ENCODE data around the gene PAGE4. TPM values are rescaled to one million over a fixed set of nuclear protein-coding genes. Genes with fewer than 3 reads are reported as not detected.

PAGE4 gene, protein sequence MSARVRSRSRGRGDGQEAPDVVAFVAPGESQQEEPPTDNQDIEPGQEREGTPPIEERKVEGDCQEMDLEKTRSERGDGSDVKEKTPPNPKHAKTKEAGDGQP
- total RNA-seq (2022) (not detected in 2 replicates), Bru-seq, nascent RNA (not detected), BruChase-seq, experiment 1, labeled RNA remaining after a 6-hour chase (not detected), BruChase-seq, experiment 2, labeled RNA remaining after a 2-hour chase (percentile 12 among the genes with signal in this experiment)
- long read RNA-seq, result 0 reads

DNA sequence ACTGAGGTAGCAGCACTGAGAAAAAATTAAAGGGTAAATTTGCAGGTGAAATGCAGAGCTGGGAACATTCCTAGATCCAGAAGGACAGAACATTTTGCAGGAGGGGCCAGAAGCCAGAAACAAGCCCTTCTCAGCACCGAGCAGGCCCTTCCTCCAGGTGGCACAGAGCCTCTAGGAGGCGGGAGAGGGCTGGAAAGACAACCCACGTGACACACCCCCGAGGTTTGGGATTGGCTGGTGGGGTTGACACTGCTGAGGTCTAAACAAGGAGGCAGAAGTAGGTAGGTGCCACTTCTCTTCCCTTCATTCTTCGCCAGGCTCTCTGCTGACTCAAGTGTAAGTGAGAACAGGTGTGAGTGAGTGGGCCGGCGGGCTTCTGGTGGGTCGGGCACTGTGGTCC is at the start of gene PAGE4:
Gene PAGE4 (plus strand): TSS at position 288 of the 400 bp plus-strand sequence. CDS start 1,126 bp downstream, outside the sequence.
- no peaks in the 10 kb centered on the region for H3K4me1 Mint-ChIP-seq (ENCODE audit: insufficient read depth, unreplicated experiment)
- H3K27ac Mint-ChIP-seq (ENCODE audit: low read depth, unreplicated experiment), result no peak within 1 kb of the TSS
- DNase-seq (ENCODE audit: unreplicated experiment), result no peak
- H3K36me3 Mint-ChIP-seq (ENCODE audit: insufficient read depth, unreplicated experiment), result no peaks in the 10 kb centered on the region
- CTCF ChIA-PET, result interaction anchor here (2.3 kb wide), 1 partner anchor 9 kb away, joined by 14 read pairs; no protein-coding TSS in a partner anchor
- H3K9me3 Mint-ChIP-seq (ENCODE audit: unreplicated experiment), result no peaks in the 10 kb centered on the region
- intact Hi-C loops (cut with micrococcal nuclease), result no loop called here
- no peak for TF ChIP-seq CTCF (IDR thresholded peaks at IDR 0.05; ENCODE audit: unreplicated experiment)
- POLR2A ChIA-PET, result interaction anchor here (0.7 kb wide), 1 partner anchor 36 kb away, joined by 3 read pairs; no protein-coding TSS in a partner anchor
- peaks cover 74% of the 10 kb centered on the region for H3K27me3 Mint-ChIP-seq (ENCODE audit: insufficient read depth, unreplicated experiment)
- no peak within 1 kb of the TSS for H3K4me3 Mint-ChIP-seq (ENCODE audit: unreplicated experiment)
- no TSS peak for BruUV-seq (replicated peaks)

DNA sequence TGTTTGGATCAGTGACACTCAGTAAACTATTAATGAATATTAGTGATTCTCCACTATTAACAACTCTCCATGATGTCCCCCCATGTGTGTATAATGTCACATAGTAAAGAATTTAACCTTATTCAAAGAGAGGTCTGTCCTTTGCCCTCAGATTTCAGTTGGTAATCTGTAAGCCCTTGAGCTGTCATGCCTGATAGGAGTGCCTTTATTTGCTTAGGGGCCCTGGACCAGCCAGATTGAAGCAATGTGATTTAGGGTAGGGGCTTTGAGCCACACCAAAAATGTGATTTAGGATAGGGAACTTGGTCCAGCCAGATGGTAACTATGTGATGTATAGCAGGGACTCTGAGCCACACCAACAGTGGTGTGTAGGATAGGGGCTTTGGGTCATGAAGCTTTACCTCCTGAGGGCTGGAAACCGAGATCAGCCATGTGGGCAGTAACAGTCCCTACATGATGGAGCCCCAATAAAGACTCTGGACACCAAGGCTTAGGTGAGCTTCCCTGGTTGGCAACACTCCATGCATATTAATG is 44.3 kb upstream of the PAGE4 start:
- POLR2A ChIA-PET, result no interaction called here
- Mint-ChIP-seq H3K27me3 (ENCODE audit: insufficient read depth, unreplicated experiment) (no peaks in the 10 kb centered on the region), H3K27ac (ENCODE audit: low read depth, unreplicated experiment) (no peak overlapping the region), H3K4me1 (ENCODE audit: insufficient read depth, unreplicated experiment) (no peaks in the 10 kb centered on the region), H3K9me3 (ENCODE audit: unreplicated experiment) (no peaks in the 10 kb centered on the region), H3K36me3 (ENCODE audit: insufficient read depth, unreplicated experiment) (no peaks in the 10 kb centered on the region), H3K4me3 (ENCODE audit: unreplicated experiment) (no peak overlapping the region)
- TF ChIP-seq CTCF (IDR thresholded peaks at IDR 0.05; ENCODE audit: unreplicated experiment), result no peak
- BruUV-seq (replicated peaks), result no TSS peak
- intact Hi-C loops (cut with micrococcal nuclease), result no loop called here
- DNase-seq (ENCODE audit: unreplicated experiment), result no peak
- CTCF ChIA-PET, result no interaction called here

- DNase-seq (ENCODE audit: unreplicated experiment), result no peak
- no TSS peak for BruUV-seq (replicated peaks)
- intact Hi-C loops (cut with micrococcal nuclease), result no loop called here
- ChIA-PET CTCF (no interaction called here), POLR2A (interaction anchor here (0.5 kb wide), 1 partner anchor 37 kb away, joined by 3 read pairs; the partner anchor contains the start of gene PAGE4)
- no peaks in the 10 kb centered on the region for H3K4me1 Mint-ChIP-seq (ENCODE audit: insufficient read depth, unreplicated experiment)
- H3K27ac Mint-ChIP-seq (ENCODE audit: low read depth, unreplicated experiment), result no peak overlapping the region
- H3K9me3 Mint-ChIP-seq (ENCODE audit: unreplicated experiment), result no peaks in the 10 kb centered on the region
- H3K27me3 Mint-ChIP-seq (ENCODE audit: insufficient read depth, unreplicated experiment), result no peaks in the 10 kb centered on the region
- no peaks in the 10 kb centered on the region for H3K36me3 Mint-ChIP-seq (ENCODE audit: insufficient read depth, unreplicated experiment)
- no peak for TF ChIP-seq CTCF (IDR thresholded peaks at IDR 0.05; ENCODE audit: unreplicated experiment)
- H3K4me3 Mint-ChIP-seq (ENCODE audit: unreplicated experiment), result no peak overlapping the region
Measured at GRCh38 chrX:49792376-49792775, 36.7 kb upstream of the PAGE4 start.

GRCh38 chrX:49793686-49794085 is 35.4 kb upstream of the PAGE4 start:
- H3K27ac Mint-ChIP-seq (ENCODE audit: low read depth, unreplicated experiment), result no peak overlapping the region
- no peaks in the 10 kb centered on the region for H3K4me1 Mint-ChIP-seq (ENCODE audit: insufficient read depth, unreplicated experiment)
- H3K36me3 Mint-ChIP-seq (ENCODE audit: insufficient read depth, unreplicated experiment), result no peaks in the 10 kb centered on the region
- no peak for DNase-seq (ENCODE audit: unreplicated experiment)
- no peak overlapping the region for H3K4me3 Mint-ChIP-seq (ENCODE audit: unreplicated experiment)
- H3K27me3 Mint-ChIP-seq (ENCODE audit: insufficient read depth, unreplicated experiment), result no peaks in the 10 kb centered on the region
- ChIA-PET POLR2A (no interaction called here), CTCF (interaction anchor here (0.6 to 0.7 kb wide), 2 partner anchors 509 to 603 kb away, joined by 3 to 4 read pairs; no protein-coding TSS in a partner anchor)
- intact Hi-C loops (cut with micrococcal nuclease), result no loop called here
- TF ChIP-seq CTCF (IDR thresholded peaks at IDR 0.05; ENCODE audit: unreplicated experiment), result no peak
- no peaks in the 10 kb centered on the region for H3K9me3 Mint-ChIP-seq (ENCODE audit: unreplicated experiment)
- BruUV-seq (replicated peaks), result no TSS peak

Data from MCF 10A (cell line).